Progenitor cell of endocrine pancreas (in vitro differentiated cells): ENCODE measurements around the gene ARTN. TPM values are rescaled to one million over a fixed set of nuclear protein-coding genes. Genes with fewer than 3 reads are reported as not detected.

ENCODE experiments used
- DNase-seq: peaks from one replicate; pipeline ENCODE4 v3.0.0; 2021; ENCODE audit warnings: low spot score; ENCODE audit not compliant: unreplicated experiment
- H3K27ac Mint-ChIP-seq: 2 replicates; pipeline ENCODE4 v1.8.0; 2021; ENCODE audit warnings: mild to moderate bottlenecking, moderate library complexity, mixed read lengths
- H3K27me3 Mint-ChIP-seq: 2 replicates; pipeline ENCODE4 v1.8.0; 2021; ENCODE audit warnings: mixed read lengths
- H3K36me3 Mint-ChIP-seq: 2 replicates; pipeline ENCODE4 v1.8.0; 2022; ENCODE audit warnings: mixed read lengths; ENCODE audit not compliant: insufficient read depth
- H3K4me1 Mint-ChIP-seq: 2 replicates; pipeline ENCODE4 v1.8.0; 2021; ENCODE audit warnings: low read depth, mixed read lengths
- H3K4me3 Mint-ChIP-seq: 2 replicates; pipeline ENCODE4 v1.8.0; 2021; ENCODE audit warnings: low read depth, mild to moderate bottlenecking, moderate library complexity, mixed read lengths
- H3K9me3 Mint-ChIP-seq: 2 replicates; pipeline ENCODE4 v1.8.0; 2021; ENCODE audit warnings: low read depth, mixed read lengths
- CTCF ChIP-seq: fragments of 200-600 bp; sonication (generic); IDR thresholded peaks from one replicate; pipeline ENCODE4 v1.5.0; 2021; ENCODE audit warnings: antibody characterized with exemption, mild to moderate bottlenecking; ENCODE audit not compliant: unreplicated experiment
- total RNA-seq: library from RNA; stranded (reverse); gene quantifications from 2 replicates; pipeline ENCODE4 v1.2.1, GENCODE V29; 2021

Gene ARTN
- total RNA-seq, 1 donor from 2014 or later, result 2.0 TPM

GRCh38 chr1:43974443-43975248 lies 41.0 kb downstream of the ARTN start, which contains the start of gene ATP6V0B:
Gene ATP6V0B, plus strand, starts transcription at chr1:43974960. Its CDS starts 81 bp downstream, at chr1:43975041.
- H3K36me3 Mint-ChIP-seq, result peaks cover 8% of the 10 kb centered on the region
- no peak for TF ChIP-seq CTCF
- H3K4me1 Mint-ChIP-seq, result peaks cover 37% of the 10 kb centered on the region
- DNase-seq, result peak; percentile 84
- no peaks in the 10 kb centered on the region for H3K27me3 Mint-ChIP-seq
- peak within 1 kb of the TSS; percentile 94 for H3K27ac Mint-ChIP-seq
- H3K4me3 Mint-ChIP-seq, result peak within 1 kb of the TSS; percentile 90
- no peaks in the 10 kb centered on the region for H3K9me3 Mint-ChIP-seq

GRCh38 chr1:43975249-43975961 lies 41.8 kb downstream of the ARTN start:
- peak overlapping the region; percentile 90 for H3K4me3 Mint-ChIP-seq
- H3K27ac Mint-ChIP-seq, result peak overlapping the region; percentile 94
- peaks cover 8% of the 10 kb centered on the region for H3K36me3 Mint-ChIP-seq
- peaks cover 36% of the 10 kb centered on the region for H3K4me1 Mint-ChIP-seq
- no peaks in the 10 kb centered on the region for H3K9me3 Mint-ChIP-seq
- DNase-seq, result no peak
- no peak for TF ChIP-seq CTCF
- H3K27me3 Mint-ChIP-seq, result no peaks in the 10 kb centered on the region

- no peaks in the 10 kb centered on the region for H3K27me3 Mint-ChIP-seq
- TF ChIP-seq CTCF, result no peak
- H3K27ac Mint-ChIP-seq, result peak overlapping the region; percentile 83
- peaks cover 36% of the 10 kb centered on the region for H3K4me1 Mint-ChIP-seq
- H3K4me3 Mint-ChIP-seq, result peak overlapping the region; percentile 90
- H3K36me3 Mint-ChIP-seq, result peaks cover 8% of the 10 kb centered on the region
- no peaks in the 10 kb centered on the region for H3K9me3 Mint-ChIP-seq
- DNase-seq, result no peak
Measured at GRCh38 chr1:43976045-43976444, 42.4 kb downstream of the ARTN start.

GRCh38 chr1:43976890-43977289 lies 43.3 kb downstream of the ARTN start:
- Mint-ChIP-seq H3K4me1 (peaks cover 36% of the 10 kb centered on the region), H3K36me3 (peaks cover 8% of the 10 kb centered on the region), H3K27me3 (no peaks in the 10 kb centered on the region), H3K4me3 (peak overlapping the region; percentile 90), H3K9me3 (no peaks in the 10 kb centered on the region), H3K27ac (no peak overlapping the region)
- DNase-seq, result no peak
- TF ChIP-seq CTCF, result no peak

GRCh38 chr1:43977376-43978263 lies 44.0 kb downstream of the ARTN start:
- H3K36me3 Mint-ChIP-seq, result peaks cover 9% of the 10 kb centered on the region

More at GRCh38 chr1:43977376-43978263, 44.0 kb downstream of the ARTN start:
- Mint-ChIP-seq H3K27me3 (no peaks in the 10 kb centered on the region), H3K4me3 (peak overlapping the region; percentile 90), H3K9me3 (no peaks in the 10 kb centered on the region), H3K27ac (no peak overlapping the region), H3K4me1 (peaks cover 36% of the 10 kb centered on the region)
- no peak for TF ChIP-seq CTCF
- DNase-seq, result no peak
